Right ventricle myocardium inferior (tissue), 1 donor: ENCODE measurements around the gene OR1I1. TPM values are rescaled to one million over a fixed set of nuclear protein-coding genes. Genes with fewer than 3 reads are reported as not detected.
"Not testable (repeated sequence)": the region's sequence is repeated elsewhere in the genome, so short reads cannot be mapped to it uniquely, and the experiment has no call there.

ENCODE experiments used
- ATAC-seq: fragments of 200-7000 bp; cut with Tn5 transposase; one replicate; pipeline ENCODE4 v1.9.1; 2020; ENCODE audit warnings: mild to moderate bottlenecking, moderate library complexity
- DNase-seq: peaks from one replicate; pipeline ENCODE4 v3.0.0; 2021; ENCODE audit errors: missing footprints
- intact Hi-C: fragments of 100-400 bp; cut with DNase I; formaldehyde crosslinking; loops from one replicate; pipeline ENCODE4 v1.11.0; 2022
- long read RNA-seq: library from polyadenylated mRNA; unstranded; transcript quantifications from one replicate; pipeline ENCODE4 v2.0.0, GENCODE V29; 2021
- total RNA-seq: library from RNA; stranded (reverse); fragmentation: NEBNext Ultra II Directional; extraction: Animal tissue kit (Norgen Biotek cat#: 25700); gene quantifications from one replicate; pipeline ENCODE4 v1.2.1, GENCODE V29; 2021
- donor health status: DM: no; HTN: yes; CAD: no; lungs with severe emphysema.

Gene OR1I1
- not detected for total RNA-seq
- long read RNA-seq, result 0 reads

- DNase-seq (no peak), ATAC-seq (no peak)
- intact Hi-C loops, result no loop called here
These were observed at the start of gene OR1I1 for GRCh38 chr19:15081911-15082310. OR1I1 (plus strand) TSS chr19:15082211; CDS start chr19:15087066, 4,855 bp downstream.

DNA sequence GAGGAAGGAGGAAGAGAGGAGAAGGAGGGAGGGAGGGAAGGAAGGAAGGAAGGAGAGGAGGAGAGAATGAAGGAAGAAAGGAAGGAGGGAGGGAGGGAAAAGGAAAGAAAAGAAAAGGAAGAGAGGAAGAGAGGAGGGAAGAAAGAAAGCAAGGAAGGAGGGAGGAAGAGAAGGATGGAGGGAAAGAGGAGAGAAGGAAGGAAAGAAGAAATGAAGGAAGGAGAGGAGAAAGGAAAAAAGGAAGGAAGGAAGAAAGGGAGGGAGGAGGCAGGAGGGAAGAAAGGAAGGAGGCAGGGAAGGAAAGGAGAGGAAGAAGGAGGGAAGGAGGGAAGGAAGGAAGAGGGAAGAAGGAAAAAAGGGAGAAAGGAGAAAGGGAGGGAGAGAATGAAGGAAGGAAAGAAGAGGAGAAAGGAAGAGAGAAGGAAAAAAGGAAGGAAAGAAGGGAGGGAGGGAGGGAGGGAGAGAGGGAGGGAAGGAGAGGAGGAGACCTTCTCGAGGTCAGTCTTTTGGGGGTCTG, 46.2 kb upstream of the OR1I1 start:
- ATAC-seq (no peak), DNase-seq (no peak)
- intact Hi-C loops, result no loop called here

GRCh38 chr19:15037586-15037985, 44.4 kb upstream of the OR1I1 start:
- DNase-seq, result no peak
- ATAC-seq, result no peak
- intact Hi-C loops, result no loop called here

DNA sequence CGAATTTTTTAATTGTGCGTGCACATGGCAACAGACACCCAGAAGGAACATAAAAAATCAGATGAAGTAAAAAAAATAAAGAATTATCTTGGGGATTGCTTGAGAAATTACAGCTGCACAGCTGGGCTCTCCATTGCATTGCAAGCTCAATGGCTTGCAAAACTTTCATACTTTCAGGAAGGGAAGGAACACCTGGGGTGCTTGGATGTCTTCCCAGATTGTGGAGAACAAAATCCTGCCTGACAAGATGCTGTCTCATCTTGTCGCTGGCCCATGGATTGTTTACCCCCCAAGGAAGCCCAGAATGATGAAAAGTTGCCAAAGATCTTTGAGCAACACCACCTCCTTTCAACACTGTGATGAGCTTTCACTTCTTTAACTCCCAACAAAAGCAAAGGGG, 43.7 kb upstream of the OR1I1 start:
- no peak for DNase-seq
- intact Hi-C loops, result no loop called here
- ATAC-seq, result no peak

- ATAC-seq, result no peak
- intact Hi-C loops, result no loop called here
- no peak for DNase-seq
These were observed 40.0 kb upstream of the OR1I1 start for GRCh38 chr19:15042003-15042402.

DNA sequence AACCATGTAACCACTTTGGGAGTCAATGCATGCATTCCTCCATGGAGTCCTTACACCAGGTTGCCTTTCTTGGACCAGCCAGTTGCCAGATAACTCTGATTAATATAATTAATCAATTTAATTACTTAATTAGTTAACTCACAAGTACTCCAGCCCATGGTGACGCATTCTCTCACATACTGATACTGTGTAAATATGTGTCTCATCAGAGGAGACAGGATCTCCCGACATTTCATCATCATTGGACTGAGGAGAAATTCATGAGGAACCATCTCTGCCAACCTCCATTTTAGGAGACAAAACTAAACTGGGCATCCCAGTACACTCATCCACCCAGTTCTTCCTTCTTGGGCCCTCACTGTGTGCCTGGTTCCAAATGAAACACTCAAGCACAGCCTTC, 39.2 kb upstream of the OR1I1 start:
- ATAC-seq, result no peak
- no peak for DNase-seq
- intact Hi-C loops, result no loop called here

GRCh38 chr19:15045506-15045905, 36.5 kb upstream of the OR1I1 start:
- intact Hi-C loops, result no loop called here
- no peak for DNase-seq
- no peak for ATAC-seq

- no peak for DNase-seq
- intact Hi-C loops, result no loop called here
- ATAC-seq, result no peak
These were observed 34.3 kb upstream of the OR1I1 start for GRCh38 chr19:15047680-15048079.

DNA sequence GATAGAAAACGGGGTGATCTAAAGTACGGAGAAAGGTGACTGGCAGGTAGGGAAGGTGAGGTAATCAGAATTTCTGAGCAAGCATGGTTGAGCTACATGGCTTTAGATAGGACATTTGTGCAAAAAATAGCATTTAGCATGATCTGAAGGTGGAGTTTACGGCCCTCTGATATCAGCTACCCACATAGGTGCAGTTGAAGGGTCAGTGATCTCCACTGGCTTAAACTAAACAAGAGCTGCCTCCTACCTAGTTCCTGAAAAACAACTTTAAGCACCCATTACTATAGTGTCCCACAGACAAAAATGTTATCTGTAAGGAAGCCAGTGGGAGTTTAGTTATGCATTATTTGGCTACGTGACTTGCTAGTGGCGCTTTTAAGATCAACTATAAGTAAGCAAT, 33.9 kb upstream of the OR1I1 start:
- DNase-seq, result no peak
- ATAC-seq, result no peak
- intact Hi-C loops, result no loop called here

DNA sequence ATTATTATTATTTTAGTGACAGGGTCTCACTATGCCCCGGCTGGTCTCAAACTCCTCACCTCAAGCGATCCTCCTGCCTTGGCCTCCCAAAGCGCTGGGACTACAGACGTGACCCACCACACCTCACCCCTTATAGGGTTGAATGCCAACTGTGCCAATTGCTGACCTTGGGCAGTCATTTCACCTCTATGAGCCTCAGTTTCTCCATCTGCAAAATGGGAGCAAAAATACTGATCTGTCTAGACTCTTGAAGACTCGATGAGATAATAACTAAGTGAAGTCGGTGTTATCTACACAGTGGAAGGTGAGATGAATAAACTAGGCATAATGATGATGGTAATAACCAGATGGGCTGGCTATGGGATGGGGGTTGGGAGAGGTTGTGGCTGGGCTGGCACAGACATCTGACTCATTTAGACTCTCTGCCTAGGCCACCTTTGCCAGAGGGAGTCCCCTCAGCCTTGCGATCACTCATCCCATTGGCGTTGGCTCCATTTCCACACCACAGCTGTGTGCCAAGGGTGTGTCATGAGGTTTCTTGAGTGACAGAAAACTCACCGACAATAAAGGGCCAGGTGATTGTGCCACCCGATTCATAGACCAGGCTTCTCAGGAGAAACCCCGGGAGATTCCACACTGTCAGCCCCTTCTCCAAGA, 33.0 kb upstream of the OR1I1 start, which contains the start of gene CASP14:
TSS of gene CASP14 (plus strand) at position 596 of the 657 bp plus-strand sequence. CDS start 2,772 bp downstream, outside the sequence.
- no peak for ATAC-seq
- intact Hi-C loops, result no loop called here

DNA sequence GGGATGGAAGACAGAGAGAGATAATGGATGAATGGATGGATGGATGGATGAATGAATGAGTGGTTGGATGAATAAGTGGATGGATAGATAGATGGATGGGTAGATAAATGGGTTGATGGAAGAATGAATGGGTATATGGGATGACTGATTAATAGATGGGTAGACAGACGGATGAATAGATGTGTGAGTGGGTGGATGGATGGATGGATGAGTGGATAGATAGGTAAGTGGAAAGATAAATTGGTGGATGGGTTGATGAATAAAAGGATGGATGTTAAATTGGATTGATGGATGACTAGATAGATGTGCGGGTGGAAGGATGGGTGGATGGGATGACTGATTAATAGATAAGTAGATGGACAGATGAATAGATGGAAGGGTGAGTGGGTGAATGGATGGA, 31.4 kb upstream of the OR1I1 start:
- no peak for DNase-seq
- intact Hi-C loops, result no loop called here
- ATAC-seq, result no peak

More for the DNA sequence above, 33.0 kb upstream of the OR1I1 start, which contains the start of gene CASP14:
- no peak for DNase-seq

DNA sequence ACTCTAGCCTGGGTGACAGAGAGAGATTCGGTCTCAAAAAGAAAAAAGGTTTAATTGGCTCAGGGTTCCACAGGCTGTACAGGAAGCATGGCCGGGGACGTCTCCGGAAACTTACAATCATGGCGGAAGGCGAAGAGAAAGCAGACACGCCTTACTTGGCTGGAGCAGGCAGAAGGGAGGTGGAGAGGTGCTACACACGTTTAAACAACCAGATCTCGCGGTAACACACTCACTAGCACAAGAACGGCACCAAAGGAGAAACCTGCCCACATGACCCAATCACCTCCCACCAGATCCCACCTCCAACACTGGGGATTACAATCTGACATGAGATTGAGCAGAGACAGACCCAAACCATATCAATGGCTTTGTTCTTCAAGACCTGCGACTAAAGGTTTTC, 20.0 kb upstream of the OR1I1 start:
- DNase-seq (no peak), ATAC-seq (no peak)
- intact Hi-C loops, result no loop called here

GRCh38 chr19:15070386-15070785, 11.6 kb upstream of the OR1I1 start:
- ATAC-seq, intact Hi-C loops, DNase-seq: not testable (repeated sequence)

DNA sequence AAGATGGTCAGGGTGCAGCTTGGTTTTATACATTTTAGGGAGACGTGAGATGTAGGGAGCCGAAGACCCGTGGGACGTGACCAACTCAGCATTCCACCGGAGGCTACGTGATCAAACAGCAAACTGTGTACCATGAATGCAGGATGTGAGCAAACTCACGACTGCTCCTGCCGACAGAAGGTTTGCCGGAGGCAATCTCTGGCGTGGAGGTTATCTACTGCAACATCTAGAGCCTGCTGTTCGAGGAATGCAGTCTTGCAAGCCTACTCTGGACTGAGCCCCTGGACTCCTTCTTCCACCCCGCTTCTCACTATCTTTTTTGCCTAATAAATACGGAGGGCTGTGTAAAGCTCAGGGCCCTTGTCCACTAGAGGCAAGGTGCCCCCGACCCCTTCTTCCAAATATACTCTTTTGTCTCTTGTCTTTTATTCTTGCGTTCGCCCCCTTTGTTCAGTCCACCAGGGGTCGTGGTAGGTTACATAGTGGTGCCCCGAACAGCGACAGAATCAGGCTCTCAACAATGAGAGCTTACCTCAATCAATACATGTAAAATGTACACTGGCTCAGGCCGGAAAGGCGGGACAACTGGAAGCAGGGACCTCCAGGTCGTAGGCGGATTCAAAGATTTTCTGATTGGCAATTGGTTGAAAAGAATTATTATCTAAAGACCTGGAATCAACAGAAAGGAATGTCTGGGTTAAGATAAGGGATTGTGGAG, 8.9 kb upstream of the OR1I1 start:
- intact Hi-C loops, result no loop called here
- DNase-seq (no peak), ATAC-seq (no peak)

- no peak for ATAC-seq
- intact Hi-C loops, result no loop called here
- DNase-seq, result no peak
These were observed 7.6 kb upstream of the OR1I1 start for GRCh38 chr19:15074371-15074770.

DNA sequence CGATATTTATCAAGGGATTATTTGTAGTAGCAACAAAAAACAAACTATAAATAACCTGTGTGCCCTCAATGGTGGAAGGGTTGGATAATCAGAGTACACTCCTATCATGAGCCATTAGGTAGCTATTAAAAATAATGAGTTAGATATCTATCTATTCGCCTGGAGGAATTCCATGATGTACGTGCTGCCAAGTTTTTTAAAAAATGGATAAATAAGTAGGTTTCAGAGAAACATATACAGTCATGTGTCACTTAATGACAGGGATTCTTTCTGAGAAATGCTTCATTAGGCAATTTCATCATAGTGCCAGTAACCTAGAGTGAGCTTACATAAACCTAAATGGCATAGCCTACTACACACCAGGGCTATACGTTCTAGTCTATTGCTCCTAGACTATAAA, 6.2 kb upstream of the OR1I1 start:
- intact Hi-C loops, result no loop called here
- DNase-seq, result no peak
- no peak for ATAC-seq

DNA sequence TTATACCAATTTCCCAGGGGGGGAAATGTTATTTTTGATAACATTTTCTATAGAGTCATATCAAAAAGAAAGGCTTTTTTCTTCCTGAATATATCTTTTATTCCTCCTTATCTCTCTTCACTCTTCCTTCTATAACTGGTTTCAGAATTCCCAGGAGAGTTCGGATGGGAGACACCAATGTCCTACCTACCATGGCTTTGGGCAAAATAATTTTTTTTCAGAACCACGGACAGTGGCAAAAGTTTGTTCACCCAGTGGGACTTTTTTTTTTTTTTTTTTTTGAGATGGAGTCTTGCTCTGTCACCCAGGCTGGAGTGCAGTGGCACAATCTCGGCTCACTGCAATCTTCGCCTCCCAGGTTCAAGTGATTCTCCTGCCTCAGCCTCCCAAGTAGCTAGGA, 2.0 kb upstream of the OR1I1 start:
- DNase-seq, intact Hi-C loops, ATAC-seq: not testable (repeated sequence)

DNA sequence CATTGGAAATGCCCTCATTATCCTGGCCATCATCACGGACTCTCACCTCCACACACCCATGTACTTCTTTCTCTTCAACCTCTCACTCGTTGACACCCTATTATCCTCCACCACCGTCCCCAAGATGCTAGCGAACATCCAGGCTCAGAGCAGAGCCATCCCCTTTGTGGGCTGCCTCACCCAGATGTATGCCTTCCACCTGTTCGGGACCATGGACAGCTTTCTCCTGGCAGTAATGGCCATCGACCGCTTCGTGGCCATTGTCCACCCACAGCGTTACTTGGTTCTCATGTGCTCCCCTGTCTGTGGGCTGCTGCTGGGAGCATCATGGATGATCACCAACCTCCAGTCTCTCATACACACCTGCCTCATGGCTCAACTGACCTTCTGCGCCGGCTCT, 5.2 kb downstream of the OR1I1 start:
- no peak for DNase-seq
- intact Hi-C loops, result no loop called here
- no peak for ATAC-seq

- ATAC-seq, result no peak
- no peak for DNase-seq
- intact Hi-C loops, result loop anchor here (2.0 to 5.0 kb wide), 2 partner anchors 59 to 465 kb away; no protein-coding TSS in a partner anchor
These were observed 10.1 kb downstream of the OR1I1 start for GRCh38 chr19:15091918-15092753.
